DND-41 (cell line): ENCODE results near the gene PRCC.

Source experiments
- EZH2 ChIP-seq: IDR thresholded peaks from 3 replicates; pipeline ENCODE4 v1.6.1; 2012; ENCODE audit warnings: borderline replicate concordance, low read depth, mild to moderate bottlenecking, moderate library complexity, low read length, inconsistent platforms; ENCODE audit not compliant: severe bottlenecking
- TF ChIP-seq, protein P1 (sequence below): IDR thresholded peaks from 2 replicates; pipeline ENCODE4 v1.5.1; 2012; ENCODE audit warnings: borderline replicate concordance, low read length, moderate library complexity, mild to moderate bottlenecking; ENCODE audit not compliant: poor library complexity, severe bottlenecking; ENCODE audit errors: extremely low read depth

DNA sequence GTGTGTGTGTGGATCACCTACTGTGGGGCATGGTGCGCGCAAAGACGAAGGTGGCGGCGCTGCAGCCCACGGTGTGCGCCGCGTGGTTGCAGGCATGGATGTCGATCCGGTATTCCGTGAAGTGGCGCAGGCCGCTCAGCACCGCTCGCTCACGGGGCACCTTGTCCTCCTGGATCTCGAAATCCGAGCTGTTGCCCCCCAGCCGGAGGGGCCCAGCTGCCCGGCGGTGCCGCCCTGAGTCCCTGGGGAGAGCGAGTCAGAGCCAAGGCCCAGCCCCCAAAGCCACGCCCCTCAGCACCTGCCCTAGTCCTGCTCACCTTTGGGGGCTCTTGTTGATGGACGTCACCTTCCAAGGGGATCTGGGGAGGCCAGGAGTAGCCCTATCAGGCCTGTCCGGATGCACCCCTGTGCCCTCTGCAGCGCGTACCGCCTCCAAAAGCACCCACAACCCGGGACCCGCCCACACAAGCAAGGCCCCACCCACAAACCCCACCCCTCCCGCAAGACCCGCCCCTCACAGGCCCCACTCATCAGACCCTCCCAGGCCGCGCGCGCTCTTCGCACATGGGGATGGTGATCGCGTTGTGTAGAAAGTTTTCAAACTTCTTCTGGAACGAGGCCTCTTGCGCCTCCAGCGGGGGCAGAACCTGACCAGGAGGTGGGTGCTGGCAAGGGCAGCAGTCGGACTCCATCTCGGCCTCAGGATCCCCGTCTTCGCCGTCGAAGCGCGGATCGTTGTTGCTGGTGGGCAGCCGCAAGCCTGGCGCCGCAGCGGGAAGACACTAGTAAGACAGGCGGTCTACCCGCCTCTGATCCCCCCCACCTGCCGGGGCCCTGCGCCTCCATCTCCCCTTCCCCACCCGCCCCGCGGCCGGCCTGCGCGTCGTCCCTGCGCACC, 78.0 kb downstream of the PRCC start:
- TF ChIP-seq, protein P1, sequence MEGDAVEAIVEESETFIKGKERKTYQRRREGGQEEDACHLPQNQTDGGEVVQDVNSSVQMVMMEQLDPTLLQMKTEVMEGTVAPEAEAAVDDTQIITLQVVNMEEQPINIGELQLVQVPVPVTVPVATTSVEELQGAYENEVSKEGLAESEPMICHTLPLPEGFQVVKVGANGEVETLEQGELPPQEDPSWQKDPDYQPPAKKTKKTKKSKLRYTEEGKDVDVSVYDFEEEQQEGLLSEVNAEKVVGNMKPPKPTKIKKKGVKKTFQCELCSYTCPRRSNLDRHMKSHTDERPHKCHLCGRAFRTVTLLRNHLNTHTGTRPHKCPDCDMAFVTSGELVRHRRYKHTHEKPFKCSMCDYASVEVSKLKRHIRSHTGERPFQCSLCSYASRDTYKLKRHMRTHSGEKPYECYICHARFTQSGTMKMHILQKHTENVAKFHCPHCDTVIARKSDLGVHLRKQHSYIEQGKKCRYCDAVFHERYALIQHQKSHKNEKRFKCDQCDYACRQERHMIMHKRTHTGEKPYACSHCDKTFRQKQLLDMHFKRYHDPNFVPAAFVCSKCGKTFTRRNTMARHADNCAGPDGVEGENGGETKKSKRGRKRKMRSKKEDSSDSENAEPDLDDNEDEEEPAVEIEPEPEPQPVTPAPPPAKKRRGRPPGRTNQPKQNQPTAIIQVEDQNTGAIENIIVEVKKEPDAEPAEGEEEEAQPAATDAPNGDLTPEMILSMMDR: no peak
- no peak for TF ChIP-seq EZH2
